Natural killer cell (primary cell): ENCODE measurements around the gene RERE. TPM values are rescaled to one million over a fixed set of nuclear protein-coding genes. Genes with fewer than 3 reads are reported as not detected.

Source experiments
- ATAC-seq, 3 donors: fragments of 150-1000 bp in 2 of 3; fragments of 200-7000 bp in 1 of 3; cut with Tn5 transposase; 1 replicate in 1 of 3; 2 replicates in 2 of 3; pipeline ENCODE4 v1.10.0; 2021; ENCODE audit warnings: mild to moderate bottlenecking in 2 of 3, moderate library complexity in 2 of 3
- DNase-seq, 2 donors: peaks; one replicate each; pipeline versions ENCODE4 v3.0.0 to v3.0.0-alpha.2; 2013 to 2021; ENCODE audit warnings: mixed read lengths in 1 of 2
- H3K27ac ChIP-seq: one replicate; pipeline ENCODE4 v1.5.1; 2013; ENCODE audit warnings: mild to moderate bottlenecking, low read length
- H3K27me3 ChIP-seq: one replicate; pipeline ENCODE4 v1.6.1; 2013; ENCODE audit warnings: low read length; ENCODE audit not compliant: control insufficient read depth, insufficient read depth
- H3K36me3 ChIP-seq: one replicate; pipeline ENCODE4 v1.6.1; 2013; ENCODE audit warnings: low read length; ENCODE audit not compliant: control insufficient read depth, insufficient read depth
- H3K4me1 ChIP-seq: one replicate; pipeline ENCODE4 v1.6.1; 2013; ENCODE audit warnings: low read length; ENCODE audit not compliant: control insufficient read depth, insufficient read depth
- H3K4me3 ChIP-seq: one replicate; pipeline ENCODE4 v1.5.1; 2013; ENCODE audit warnings: low read length
- H3K9me3 ChIP-seq: one replicate; pipeline ENCODE4 v1.6.1; 2013; ENCODE audit warnings: low read length; ENCODE audit not compliant: control insufficient read depth, insufficient read depth
- H3K27ac Mint-ChIP-seq, 2 donors: one replicate each; pipeline ENCODE4 v1.8.0; 2022; ENCODE audit warnings: mild to moderate bottlenecking in 2 of 2, mixed read lengths in 2 of 2, moderate library complexity in 1 of 2
- H3K27me3 Mint-ChIP-seq, 2 donors: one replicate each; pipeline ENCODE4 v1.8.0; 2022; ENCODE audit warnings: low read depth in 2 of 2, mixed read lengths in 2 of 2
- H3K36me3 Mint-ChIP-seq: one replicate; pipeline ENCODE4 v1.8.0; 2022; ENCODE audit warnings: mixed read lengths
- H3K4me1 Mint-ChIP-seq, 2 donors: one replicate each; pipeline ENCODE4 v1.8.0; 2022; ENCODE audit warnings: mixed read lengths in 2 of 2
- H3K4me3 Mint-ChIP-seq: one replicate; pipeline ENCODE4 v1.8.0; 2022; ENCODE audit warnings: mild to moderate bottlenecking, moderate library complexity, mixed read lengths
- H3K9me3 Mint-ChIP-seq, 2 donors: one replicate each; pipeline ENCODE4 v1.8.0; 2022; ENCODE audit warnings: mixed read lengths in 2 of 2
- WGBS: methylation state at CpG from one replicate; pipeline ENCODE4 v1.1.7; 2013; ENCODE audit warnings: missing lambda C conversion rate; ENCODE audit not compliant: insufficient coverage; 5-methylcytosine and 5-hydroxymethylcytosine counted together
- intact Hi-C: fragments of 100-400 bp; cut with micrococcal nuclease; formaldehyde crosslinking; loops from one replicate; pipeline ENCODE4 v1.14.2; 2022
- total RNA-seq, 4 donors: library from RNA; stranded (reverse); fragments of 120-200 nt in 1 of 4; gene quantifications; one replicate each; pipeline versions ENCODE4 v1.2.3 to v1.2.4, GENCODE V29; 2013 to 2022
- TF ChIP-seq, protein P1 (sequence below): fragments of 200-600 bp; IDR thresholded peaks from one replicate; pipeline ENCODE4 v1.8.0; 2022; ENCODE audit warnings: antibody characterized with exemption

RERE gene
- total RNA-seq, 3 donors from 2014 or later (not counting 1 experiment from before 2014, with no cell fraction given), result 67.7 to 76.0 (median 73.0) TPM

DNA sequence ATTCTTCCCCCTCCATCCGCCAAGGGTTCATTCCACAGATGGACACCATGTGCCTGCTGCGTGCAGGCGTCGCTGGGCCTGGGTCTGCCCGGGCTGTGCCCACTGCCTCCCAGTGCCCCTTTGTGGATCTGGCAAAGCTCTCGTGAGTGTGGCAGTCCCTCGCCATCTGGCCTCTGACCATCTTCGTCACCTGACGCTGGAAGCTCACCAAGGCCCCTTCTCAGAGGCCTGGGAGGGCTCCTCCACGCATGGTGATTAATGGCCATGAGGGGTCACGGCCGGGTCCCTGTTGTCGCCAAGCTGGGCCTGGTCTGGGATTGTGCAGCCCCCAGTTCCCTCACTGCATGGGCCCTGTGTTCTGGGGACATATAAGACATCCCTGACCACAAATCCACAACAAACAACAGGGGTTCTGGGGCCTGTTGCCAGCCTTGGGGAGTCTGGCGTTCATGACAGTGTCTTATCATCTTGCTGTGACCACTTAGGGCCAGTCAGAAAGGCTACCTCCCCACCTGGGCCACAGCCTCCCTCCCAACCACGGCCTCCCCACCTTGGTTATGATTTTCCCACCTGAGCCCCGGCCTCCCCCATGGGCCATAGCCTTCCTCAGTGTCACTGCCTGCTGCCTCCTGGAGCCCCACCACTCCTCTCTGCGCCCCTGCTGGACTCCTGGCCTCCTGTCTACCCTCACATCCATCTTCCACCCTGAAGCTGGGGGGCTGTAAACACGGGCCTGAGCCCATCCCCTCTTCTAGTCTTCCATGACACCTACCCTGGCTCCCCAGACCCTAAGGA lies 471.6 kb downstream of the RERE start:
- H3K27me3 ChIP-seq, result no peaks in the 10 kb centered on the region
- no peak overlapping the region for H3K4me3 Mint-ChIP-seq
- ATAC-seq (no peak), DNase-seq (no peak)
- H3K9me3 Mint-ChIP-seq, result no peaks in the 10 kb centered on the region
- H3K4me3 ChIP-seq, result no peak overlapping the region
- no peaks in the 10 kb centered on the region for H3K36me3 ChIP-seq
- TF ChIP-seq, protein P1, sequence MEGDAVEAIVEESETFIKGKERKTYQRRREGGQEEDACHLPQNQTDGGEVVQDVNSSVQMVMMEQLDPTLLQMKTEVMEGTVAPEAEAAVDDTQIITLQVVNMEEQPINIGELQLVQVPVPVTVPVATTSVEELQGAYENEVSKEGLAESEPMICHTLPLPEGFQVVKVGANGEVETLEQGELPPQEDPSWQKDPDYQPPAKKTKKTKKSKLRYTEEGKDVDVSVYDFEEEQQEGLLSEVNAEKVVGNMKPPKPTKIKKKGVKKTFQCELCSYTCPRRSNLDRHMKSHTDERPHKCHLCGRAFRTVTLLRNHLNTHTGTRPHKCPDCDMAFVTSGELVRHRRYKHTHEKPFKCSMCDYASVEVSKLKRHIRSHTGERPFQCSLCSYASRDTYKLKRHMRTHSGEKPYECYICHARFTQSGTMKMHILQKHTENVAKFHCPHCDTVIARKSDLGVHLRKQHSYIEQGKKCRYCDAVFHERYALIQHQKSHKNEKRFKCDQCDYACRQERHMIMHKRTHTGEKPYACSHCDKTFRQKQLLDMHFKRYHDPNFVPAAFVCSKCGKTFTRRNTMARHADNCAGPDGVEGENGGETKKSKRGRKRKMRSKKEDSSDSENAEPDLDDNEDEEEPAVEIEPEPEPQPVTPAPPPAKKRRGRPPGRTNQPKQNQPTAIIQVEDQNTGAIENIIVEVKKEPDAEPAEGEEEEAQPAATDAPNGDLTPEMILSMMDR, result no peak
- H3K4me1 ChIP-seq, result peaks cover 6% of the 10 kb centered on the region
- peaks cover 0 to 8% of the 10 kb centered on the region in 2 donors for H3K27me3 Mint-ChIP-seq
- H3K27ac ChIP-seq, result no peak overlapping the region
- H3K36me3 Mint-ChIP-seq, result no peaks in the 10 kb centered on the region
- no peaks in the 10 kb centered on the region for H3K9me3 ChIP-seq
- intact Hi-C loops, result no loop called here
- peak overlapping the region in 1 of 2 donors; percentile 47 for H3K27ac Mint-ChIP-seq
- peaks cover 5 to 6% of the 10 kb centered on the region in 2 donors for H3K4me1 Mint-ChIP-seq
- 78% methylated on average over 18 of the region's 18 CpGs for WGBS

DNA sequence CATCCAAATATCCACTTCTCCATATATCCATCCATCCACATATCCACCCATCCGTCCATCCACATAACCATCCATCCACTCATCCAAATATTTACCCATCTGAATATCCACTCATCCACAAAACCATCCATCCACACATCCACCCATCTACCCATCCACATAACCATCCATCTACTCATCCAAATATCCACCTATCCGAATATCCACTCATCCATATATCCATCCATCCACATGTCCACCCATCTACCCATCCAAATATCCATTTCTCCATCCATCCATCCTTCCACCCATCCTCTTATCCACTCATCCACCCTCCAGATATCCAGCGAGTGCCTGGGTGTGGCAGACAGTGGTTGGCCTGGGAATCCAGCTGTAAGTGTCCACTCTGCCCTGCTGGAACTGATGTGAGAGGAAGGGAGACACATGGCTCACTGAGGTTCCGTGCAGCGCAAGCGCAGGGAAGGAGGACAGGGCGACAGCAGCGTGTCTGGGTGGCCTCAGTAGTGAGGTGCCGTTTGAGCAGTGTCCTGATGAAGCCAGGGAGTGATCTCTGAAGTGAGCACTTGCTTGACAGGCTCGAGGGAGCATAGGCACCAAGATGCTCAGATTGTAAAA lies 472.4 kb downstream of the RERE start:
- WGBS, result 92% methylated on average over 10 of the region's 10 CpGs
- H3K4me1 Mint-ChIP-seq, result peaks cover 5 to 6% of the 10 kb centered on the region in 2 donors

DNA sequence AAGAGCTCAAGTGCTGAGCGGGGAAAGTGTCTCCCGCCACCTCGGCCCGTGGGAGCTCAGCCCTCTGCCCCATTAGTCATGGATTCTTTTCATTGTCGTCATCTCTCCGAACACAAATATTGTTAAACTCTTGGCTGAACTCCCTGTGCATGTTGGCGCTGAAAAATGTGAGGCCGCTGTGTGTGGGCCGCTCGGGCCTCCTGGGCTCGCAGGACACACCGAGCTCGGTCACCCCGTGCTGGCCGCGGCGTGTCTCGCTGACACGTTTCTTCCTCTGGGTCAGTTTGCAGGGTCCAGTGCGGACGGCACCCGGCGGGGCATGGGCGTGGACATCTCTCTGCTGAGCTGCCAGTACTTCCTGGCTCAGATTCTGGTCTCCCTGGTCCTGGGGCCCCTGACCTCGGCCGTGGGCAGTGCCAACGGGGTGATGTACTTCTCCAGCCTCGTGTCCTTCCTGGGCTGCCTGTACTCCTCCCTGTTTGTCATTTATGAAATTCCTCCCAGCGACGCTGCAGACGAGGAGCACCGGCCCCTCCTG lies 473.9 kb downstream of the RERE start:
- intact Hi-C loops, result no loop called here
- H3K36me3 Mint-ChIP-seq, result no peaks in the 10 kb centered on the region
- Histone ChIP-seq H3K4me3 (no peak overlapping the region), H3K9me3 (no peaks in the 10 kb centered on the region), H3K27ac (no peak overlapping the region), H3K4me1 (peaks cover under 1% of the 10 kb centered on the region), H3K36me3 (no peaks in the 10 kb centered on the region), H3K27me3 (no peaks in the 10 kb centered on the region)
- H3K4me1 Mint-ChIP-seq, result no peaks in the 10 kb centered on the region
- peaks cover 0 to 4% of the 10 kb centered on the region in 2 donors for H3K27me3 Mint-ChIP-seq
- WGBS, result 92% methylated on average over 32 of the region's 32 CpGs
- H3K9me3 Mint-ChIP-seq, result no peaks in the 10 kb centered on the region
- DNase-seq (no peak), ATAC-seq (no peak)
- TF ChIP-seq, protein P1, result no peak
- no peak overlapping the region for H3K4me3 Mint-ChIP-seq
- no peak overlapping the region for H3K27ac Mint-ChIP-seq

More for the DNA sequence above, 472.4 kb downstream of the RERE start:
- H3K36me3 Mint-ChIP-seq, result no peaks in the 10 kb centered on the region
- Histone ChIP-seq H3K27me3 (no peaks in the 10 kb centered on the region), H3K27ac (no peak overlapping the region), H3K4me1 (peaks cover 6% of the 10 kb centered on the region), H3K4me3 (no peak overlapping the region), H3K36me3 (no peaks in the 10 kb centered on the region), H3K9me3 (no peaks in the 10 kb centered on the region)
- DNase-seq (no peak), ATAC-seq (no peak)
- no peaks in the 10 kb centered on the region for H3K9me3 Mint-ChIP-seq
- H3K27me3 Mint-ChIP-seq, result peaks cover 0 to 8% of the 10 kb centered on the region in 2 donors
- intact Hi-C loops, result no loop called here
- H3K27ac Mint-ChIP-seq, result no peak overlapping the region
- TF ChIP-seq, protein P1, result no peak
- no peak overlapping the region for H3K4me3 Mint-ChIP-seq
